Daoy (cell line): ENCODE results near the gene PCDHB7. TPM values are rescaled to one million over a fixed set of nuclear protein-coding genes. Genes with fewer than 3 reads are reported as not detected.
"Not testable (repeated sequence)": the region's sequence is repeated elsewhere in the genome, so short reads cannot be mapped to it uniquely, and the experiment has no call there.

Source experiments
- DNase-seq: peaks from one replicate; pipeline ENCODE4 v3.0.0-alpha.2; 2015; ENCODE audit warnings: low read depth
- total RNA-seq: library from RNA; depleted of rRNA; stranded (reverse); fragments of >200 nt; shearing (Covaris generic); gene quantifications from 2 replicates; pipeline ENCODE4 v1.2.3, GENCODE V29; 2014; rRNA removed

The PCDHB7 gene
- total RNA-seq, 1 experiment from 2014 or later, result 3.9 TPM

DNA sequence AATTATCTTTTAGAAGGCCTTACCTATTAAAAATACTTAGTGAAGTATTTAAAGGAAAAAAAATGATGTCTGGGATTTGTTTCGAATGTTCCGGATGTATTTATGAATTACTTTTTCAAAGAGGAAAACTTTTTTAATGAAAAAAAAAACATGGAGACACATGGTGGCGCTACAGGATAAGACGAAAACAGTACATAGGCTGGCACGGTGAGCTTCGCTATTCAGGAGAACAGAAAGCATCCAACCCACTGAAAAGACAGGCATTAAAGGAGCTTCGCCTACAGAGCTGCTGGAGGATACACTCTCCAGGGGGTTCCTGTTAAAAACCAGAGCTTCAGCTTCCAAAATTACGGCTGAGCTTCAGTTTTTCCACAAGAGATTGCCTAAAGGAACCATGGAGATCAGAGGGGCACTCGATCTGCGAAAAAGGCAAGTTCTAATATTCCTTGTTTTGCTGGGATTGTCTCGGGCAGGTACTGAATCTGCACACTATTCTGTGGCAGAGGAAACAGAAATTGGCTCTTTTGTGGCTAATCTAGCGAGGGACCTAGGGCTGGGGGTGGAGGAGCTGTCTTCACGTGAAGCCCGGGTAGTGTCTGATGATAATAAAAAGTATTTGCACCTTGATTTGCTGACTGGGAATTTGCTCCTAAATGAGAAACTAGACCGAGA, 50.8 kb downstream of the PCDHB7 start, which contains the start of gene PCDHB14:
TSS of gene PCDHB14 (plus strand) at position 232 of the 672 bp plus-strand sequence. CDS start at position 395, 163 bp downstream.
- DNase-seq, result peak; percentile 44

DNA sequence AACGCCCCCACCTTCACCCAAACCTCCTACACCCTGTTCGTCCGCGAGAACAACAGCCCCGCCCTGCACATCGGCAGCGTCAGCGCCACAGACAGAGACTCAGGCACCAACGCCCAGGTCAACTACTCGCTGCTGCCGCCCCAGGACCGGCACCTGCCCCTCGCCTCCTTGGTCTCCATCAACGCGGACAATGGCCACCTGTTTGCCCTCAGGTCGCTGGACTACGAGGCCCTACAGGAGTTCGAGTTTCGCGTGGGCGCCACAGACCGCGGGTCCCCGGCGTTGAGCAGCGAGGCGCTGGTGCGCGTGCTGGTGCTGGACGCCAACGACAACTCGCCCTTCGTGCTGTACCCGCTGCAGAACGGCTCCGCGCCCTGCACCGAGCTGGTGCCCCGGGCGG, 52.4 kb downstream of the PCDHB7 start:
- not testable (repeated sequence) for DNase-seq

DNA sequence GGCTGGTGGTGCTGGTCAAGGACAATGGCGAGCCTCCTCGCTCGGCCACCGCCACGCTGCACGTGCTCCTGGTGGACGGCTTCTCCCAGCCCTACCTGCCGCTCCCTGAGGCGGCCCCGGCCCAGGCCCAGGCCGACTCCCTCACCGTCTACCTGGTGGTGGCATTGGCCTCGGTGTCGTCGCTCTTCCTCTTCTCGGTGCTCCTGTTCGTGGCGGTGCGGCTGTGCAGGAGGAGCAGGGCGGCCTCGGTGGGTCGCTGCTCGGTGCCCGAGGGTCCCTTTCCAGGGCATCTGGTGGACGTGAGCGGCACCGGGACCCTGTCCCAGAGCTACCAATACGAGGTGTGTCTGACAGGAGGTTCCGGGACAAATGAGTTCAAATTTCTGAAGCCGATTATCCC, 53.0 kb downstream of the PCDHB7 start:
- DNase-seq, result not testable (repeated sequence)

Other genes with a start within 250 kb of the PCDHB7 start
- gene PCDHAC1, start 246.3 kb upstream of the PCDHB7 start, total RNA-seq, result 1.6 and 3.1 TPM in 2 replicates
- 1.2 and 1.3 TPM in 2 replicates for gene PCDHAC2, start 206.2 kb upstream of the PCDHB7 start, total RNA-seq
- 0.06 TPM in 1 of 2 replicates, not detected in the other for gene PCDHB1, start 121.3 kb upstream of the PCDHB7 start, total RNA-seq
- 12.1 and 22.4 TPM in 2 replicates for gene PCDHB2, start 78.0 kb upstream of the PCDHB7 start, total RNA-seq
- gene PCDHB3, start 72.2 kb upstream of the PCDHB7 start, total RNA-seq, result 0.11 and 0.24 TPM in 2 replicates
- 0.51 TPM in 2 replicates for gene PCDHB4, start 50.8 kb upstream of the PCDHB7 start, total RNA-seq
- gene PCDHB5, start 37.4 kb upstream of the PCDHB7 start, total RNA-seq, result 20.6 and 21.7 TPM in 2 replicates
- 0.69 and 2.9 TPM in 2 replicates for gene PCDHB6, start 22.6 kb upstream of the PCDHB7 start, total RNA-seq
- gene PCDHB8, start 5.1 kb downstream of the PCDHB7 start, total RNA-seq, result 6.7 and 8.3 TPM in 2 replicates
- 4.3 and 4.8 TPM in 2 replicates for gene PCDHB16, start 9.7 kb downstream of the PCDHB7 start, total RNA-seq
- gene PCDHB9, start 14.5 kb downstream of the PCDHB7 start, total RNA-seq, result 0.40 and 1.6 TPM in 2 replicates
- 0.40 and 0.71 TPM in 2 replicates for gene PCDHB10, start 19.7 kb downstream of the PCDHB7 start, total RNA-seq
- gene PCDHB11, start 27.0 kb downstream of the PCDHB7 start, total RNA-seq, result 0.40 and 1.1 TPM in 2 replicates
- gene PCDHB12, start 36.1 kb downstream of the PCDHB7 start, total RNA-seq, result 2.1 and 3.6 TPM in 2 replicates
- 1.7 and 2.1 TPM in 2 replicates for gene PCDHB13, start 41.3 kb downstream of the PCDHB7 start, total RNA-seq
- gene PCDHB14, start 50.7 kb downstream of the PCDHB7 start, total RNA-seq, result 1.0 and 1.5 TPM in 2 replicates
- 0.21 and 0.86 TPM in 2 replicates for gene PCDHB15, start 72.8 kb downstream of the PCDHB7 start, total RNA-seq
- gene SLC25A2, start 131.4 kb downstream of the PCDHB7 start, total RNA-seq, result 0.11 and 1.8 TPM in 2 replicates
- 55.5 and 57.7 TPM in 2 replicates for gene TAF7, start 148.1 kb downstream of the PCDHB7 start, total RNA-seq
- gene PCDHGA1, start 157.9 kb downstream of the PCDHB7 start, total RNA-seq, result 0.18 and 0.34 TPM in 2 replicates
- 0.15 and 0.74 TPM in 2 replicates for gene PCDHGA2, start 166.1 kb downstream of the PCDHB7 start, total RNA-seq
- 0.57 TPM in 1 of 2 replicates, not detected in the other for gene PCDHGA3, start 171.2 kb downstream of the PCDHB7 start, total RNA-seq
- 1.4 and 1.5 TPM in 2 replicates for gene PCDHGB1, start 177.5 kb downstream of the PCDHB7 start, total RNA-seq
- 0.63 and 1.6 TPM in 2 replicates for gene PCDHGA4, start 182.4 kb downstream of the PCDHB7 start, total RNA-seq
- gene PCDHGB2, start 187.3 kb downstream of the PCDHB7 start, total RNA-seq, result 0.23 and 0.24 TPM in 2 replicates
- gene PCDHGA5, start 191.5 kb downstream of the PCDHB7 start, total RNA-seq, result 0.23 and 0.39 TPM in 2 replicates
- 0.68 and 1.1 TPM in 2 replicates for gene PCDHGB3, start 197.6 kb downstream of the PCDHB7 start, total RNA-seq
- gene PCDHGA6, start 201.2 kb downstream of the PCDHB7 start, total RNA-seq, result 0.24 and 0.46 TPM in 2 replicates
- gene PCDHGA7, start 210.1 kb downstream of the PCDHB7 start, total RNA-seq, result 0.06 and 0.42 TPM in 2 replicates
- 0.06 and 0.09 TPM in 2 replicates for gene PCDHGB4, start 215.1 kb downstream of the PCDHB7 start, total RNA-seq
- gene PCDHGA8, start 220.0 kb downstream of the PCDHB7 start, total RNA-seq, result 0.06 TPM in 1 of 2 replicates, not detected in the other
- gene PCDHGB5, start 225.3 kb downstream of the PCDHB7 start, total RNA-seq, result 0.09 TPM in 1 of 2 replicates, not detected in the other
- 1.2 TPM in 1 of 2 replicates, not detected in the other for gene PCDHGA9, start 230.1 kb downstream of the PCDHB7 start, total RNA-seq
- gene PCDHGB6, start 235.4 kb downstream of the PCDHB7 start, total RNA-seq, result 1.3 and 2.5 TPM in 2 replicates
- gene PCDHGA10, start 240.3 kb downstream of the PCDHB7 start, total RNA-seq, result 0.06 and 0.30 TPM in 2 replicates
- gene PCDHGB7, start 245.0 kb downstream of the PCDHB7 start, total RNA-seq, result 0.06 and 0.17 TPM in 2 replicates
- gene PCDHGA11, start 248.4 kb downstream of the PCDHB7 start, total RNA-seq, result 15.0 TPM in 2 replicates